ENCODE results near the gene TNPO2.
A peak's percentile ranks its signal among the peaks of the same experiment; 100 is the strongest.
"Not testable (repeated sequence)": the region's sequence is repeated elsewhere in the genome, so short reads cannot be mapped to it uniquely, and the experiment has no call there.

The TNPO2 gene

DNA sequence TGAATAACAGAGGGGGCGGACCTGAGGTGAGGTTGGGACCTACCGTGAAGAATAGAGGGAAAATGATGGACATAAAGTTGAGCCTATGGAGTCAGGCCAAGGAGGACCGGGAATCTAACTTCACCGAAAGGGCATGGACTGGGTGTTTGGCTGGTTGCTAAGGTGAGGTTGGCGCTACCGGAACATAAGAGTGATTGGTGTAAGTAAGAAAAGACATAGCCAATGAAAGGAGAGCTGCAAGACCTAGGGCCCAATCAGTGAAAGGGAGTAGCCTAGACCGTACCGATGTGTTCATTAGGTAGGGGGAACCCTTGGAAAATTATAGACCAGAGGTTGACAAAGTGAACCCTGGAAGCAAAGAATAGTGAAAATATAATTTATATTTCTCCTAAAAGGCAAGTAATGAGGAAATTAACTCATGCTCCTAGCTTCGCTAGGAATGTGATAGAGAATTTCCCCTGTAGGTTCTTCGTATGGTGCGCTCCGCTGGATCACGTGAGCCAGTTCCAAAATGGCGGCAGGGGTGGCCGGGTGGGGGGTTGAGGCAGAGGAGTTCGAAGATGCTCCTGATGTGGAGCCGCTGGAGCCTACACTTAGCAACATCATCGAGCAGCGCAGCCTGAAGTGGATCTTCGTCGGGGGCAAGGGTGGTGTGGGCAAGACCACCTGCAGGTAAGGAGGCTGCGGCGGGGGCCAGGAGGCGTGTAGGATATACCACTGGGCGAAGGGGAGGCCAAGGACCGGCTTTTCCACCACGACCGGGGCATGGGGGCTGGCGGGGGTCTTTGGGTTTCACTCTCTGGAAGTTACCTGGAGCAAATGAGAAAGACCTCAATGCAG lies 13.5 kb upstream of the TNPO2 start, which contains the start of gene GET3:
GET3 (plus strand) TSS at position 503 of the 840 bp plus-strand sequence; CDS start at position 512, 9 bp downstream.
- peak; percentile 93 to 98 (median 95) for DNase-seq

DNA sequence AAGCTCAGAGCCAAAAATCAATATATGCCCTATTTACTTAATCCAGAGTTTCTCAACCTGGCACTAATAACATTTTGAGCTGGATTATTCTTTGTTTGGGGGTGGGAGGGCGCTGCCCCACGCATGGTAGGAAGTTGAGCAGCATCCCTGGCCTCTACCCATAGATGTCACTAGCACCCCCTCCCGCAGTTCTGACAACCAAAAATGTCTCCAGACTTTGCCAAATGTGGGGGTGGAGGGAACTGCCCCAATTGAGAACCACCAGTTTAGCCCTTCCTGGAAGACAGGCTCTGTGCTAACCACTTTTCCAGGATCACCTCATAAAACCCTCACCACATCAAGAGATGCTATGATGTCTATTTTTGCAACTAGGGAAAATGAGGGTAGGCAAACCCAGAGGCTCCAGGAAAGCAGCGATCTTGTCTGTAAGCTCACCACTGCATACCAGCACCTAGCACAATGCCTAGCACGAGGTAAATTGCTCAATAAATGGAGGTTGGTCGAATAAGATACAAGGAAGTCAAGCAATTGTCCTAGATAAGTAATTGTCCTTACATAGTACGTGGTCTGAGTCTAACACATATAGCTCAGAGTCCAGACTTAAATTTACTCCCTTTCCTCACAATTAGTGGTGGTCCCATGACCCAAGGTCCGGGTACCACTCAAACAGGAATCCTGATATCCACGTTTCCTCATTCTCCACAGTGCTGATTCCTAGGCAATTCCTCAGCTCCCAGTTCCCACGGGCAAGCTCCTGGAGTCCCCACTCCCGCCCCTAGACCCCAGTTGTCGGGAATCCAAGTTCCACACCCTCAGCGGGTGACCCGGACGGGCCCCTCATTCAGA lies 9.9 kb upstream of the TNPO2 start:
- DNase-seq: peak; percentile 71 to 81 (median 78)

DNA sequence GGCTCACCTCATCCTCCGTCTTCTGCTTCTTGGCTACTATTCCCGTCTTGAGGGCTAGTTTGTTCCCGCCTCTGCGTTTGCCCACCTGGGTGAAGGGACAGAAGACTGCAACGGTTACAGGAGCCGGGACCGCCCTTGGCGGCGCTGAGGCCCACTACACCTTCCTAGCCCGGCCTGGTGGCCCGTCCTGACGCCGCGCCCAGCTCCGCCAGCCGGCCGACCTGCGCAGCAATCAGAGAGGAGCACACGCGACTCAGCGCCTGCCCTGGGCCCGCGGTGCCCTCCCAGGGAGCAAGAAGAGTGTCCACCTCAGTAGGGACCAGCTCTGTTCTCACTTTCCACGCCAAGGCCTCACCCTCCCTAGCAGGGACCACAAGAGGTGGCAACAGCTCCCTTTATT lies 7.6 kb upstream of the TNPO2 start:
- DNase-seq: no peak

DNA sequence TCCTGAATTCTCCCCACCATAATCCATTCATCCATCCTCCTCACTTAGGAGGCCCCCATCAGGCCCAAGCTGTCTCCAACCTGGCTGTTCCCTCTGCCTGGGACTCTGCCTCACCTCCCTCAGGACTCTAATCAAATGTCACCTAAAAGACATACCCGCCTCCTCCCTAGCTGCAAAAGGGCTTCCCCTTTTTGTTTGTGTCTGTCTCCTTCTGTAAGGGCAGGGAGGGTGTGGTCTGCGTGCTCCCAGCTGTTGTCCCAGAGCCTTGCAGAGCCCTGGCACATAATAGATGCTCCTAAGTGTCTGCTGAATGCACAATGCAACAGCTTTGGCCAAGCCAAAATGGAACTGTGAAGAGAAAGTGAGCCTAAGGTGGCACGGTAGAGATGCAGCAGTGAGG lies 6.3 kb upstream of the TNPO2 start:
- peak in 3 of 4 experiments; percentile 27 to 48 (median 40) for DNase-seq

DNA sequence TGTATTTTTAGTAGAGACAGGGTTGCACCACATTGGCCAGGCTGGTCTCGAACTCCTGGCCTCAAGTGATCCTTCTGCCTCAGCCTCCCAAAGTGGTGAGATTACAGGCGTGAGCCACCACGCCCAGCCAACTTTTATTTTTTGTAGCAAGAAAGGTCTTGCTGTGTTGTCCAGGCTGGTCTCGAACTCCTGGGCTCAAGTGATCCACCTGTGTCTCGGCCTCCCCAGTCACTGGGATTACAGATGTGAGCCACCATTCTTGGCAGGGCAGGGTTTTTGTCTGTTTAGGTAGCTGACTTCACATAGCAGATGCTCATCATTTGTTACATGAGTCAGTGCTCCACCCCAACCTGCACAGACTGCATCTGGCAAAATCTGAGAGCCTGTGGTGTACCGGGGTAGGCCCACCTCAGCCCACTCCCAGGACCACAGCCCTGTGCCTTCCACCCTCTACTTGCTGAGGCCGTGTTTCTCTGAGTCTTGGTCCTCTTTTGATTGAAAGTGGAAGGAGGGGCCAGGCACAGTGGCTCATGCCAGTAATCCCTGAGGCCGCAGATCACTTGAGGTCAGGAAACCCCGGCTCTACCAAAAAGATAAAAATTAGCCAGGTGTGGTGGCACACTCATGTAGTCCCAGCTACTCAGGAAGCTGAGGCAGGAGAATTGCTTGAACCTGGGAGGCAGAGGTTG lies 4.2 kb upstream of the TNPO2 start:
- no peak for DNase-seq

DNA sequence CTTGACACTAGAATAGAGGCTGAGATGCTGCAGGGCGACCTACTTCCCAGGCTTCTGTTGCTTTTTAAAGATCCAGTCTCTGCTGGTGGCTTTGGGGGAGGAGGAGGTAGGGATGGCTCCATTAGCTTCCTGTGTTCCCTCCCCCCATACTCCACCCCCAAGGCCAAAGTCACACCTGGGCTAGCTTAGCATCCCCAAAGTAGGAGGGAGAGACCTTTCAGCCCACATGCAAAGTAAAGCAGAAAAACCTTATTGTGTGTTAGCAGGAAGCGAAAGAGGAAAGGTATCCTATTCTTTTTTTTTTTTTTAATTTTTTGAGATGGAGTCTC lies 3.2 kb upstream of the TNPO2 start:
- DNase-seq: no peak

DNA sequence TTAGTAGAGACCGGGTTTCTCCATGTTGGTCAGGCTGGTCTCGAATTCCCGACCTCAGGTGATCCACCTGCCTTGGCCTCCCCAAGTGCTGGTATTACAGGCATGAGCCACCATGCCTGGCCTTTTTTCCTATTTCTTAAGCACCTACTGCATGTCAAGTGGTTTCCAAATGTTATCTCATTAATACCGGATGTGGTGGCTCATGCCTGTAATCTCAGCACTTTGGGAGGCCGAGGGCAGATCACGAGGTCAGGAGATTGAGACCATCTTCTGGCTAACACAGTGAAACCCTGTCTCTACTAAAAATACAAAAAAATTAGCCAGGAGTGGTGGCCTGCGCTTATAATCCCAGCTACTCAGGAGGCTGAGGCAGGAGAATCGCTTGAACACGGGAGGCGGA lies 1.9 kb upstream of the TNPO2 start:
- DNase-seq: not testable (repeated sequence)

DNA sequence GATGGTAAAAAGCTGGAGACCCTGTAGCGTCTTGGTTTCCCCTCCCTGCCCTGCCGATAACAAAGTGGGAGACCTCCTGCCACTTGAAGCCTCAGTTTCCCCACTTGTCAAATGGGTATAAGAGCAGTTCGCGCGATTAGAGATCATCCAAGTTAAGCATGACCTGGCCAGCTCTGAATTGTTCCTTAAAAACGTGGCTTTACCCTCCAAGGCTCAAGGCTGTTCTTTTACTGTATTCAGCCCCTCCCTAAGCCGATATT lies 421 bp downstream of the TNPO2 start:
- no peak for DNase-seq

DNA sequence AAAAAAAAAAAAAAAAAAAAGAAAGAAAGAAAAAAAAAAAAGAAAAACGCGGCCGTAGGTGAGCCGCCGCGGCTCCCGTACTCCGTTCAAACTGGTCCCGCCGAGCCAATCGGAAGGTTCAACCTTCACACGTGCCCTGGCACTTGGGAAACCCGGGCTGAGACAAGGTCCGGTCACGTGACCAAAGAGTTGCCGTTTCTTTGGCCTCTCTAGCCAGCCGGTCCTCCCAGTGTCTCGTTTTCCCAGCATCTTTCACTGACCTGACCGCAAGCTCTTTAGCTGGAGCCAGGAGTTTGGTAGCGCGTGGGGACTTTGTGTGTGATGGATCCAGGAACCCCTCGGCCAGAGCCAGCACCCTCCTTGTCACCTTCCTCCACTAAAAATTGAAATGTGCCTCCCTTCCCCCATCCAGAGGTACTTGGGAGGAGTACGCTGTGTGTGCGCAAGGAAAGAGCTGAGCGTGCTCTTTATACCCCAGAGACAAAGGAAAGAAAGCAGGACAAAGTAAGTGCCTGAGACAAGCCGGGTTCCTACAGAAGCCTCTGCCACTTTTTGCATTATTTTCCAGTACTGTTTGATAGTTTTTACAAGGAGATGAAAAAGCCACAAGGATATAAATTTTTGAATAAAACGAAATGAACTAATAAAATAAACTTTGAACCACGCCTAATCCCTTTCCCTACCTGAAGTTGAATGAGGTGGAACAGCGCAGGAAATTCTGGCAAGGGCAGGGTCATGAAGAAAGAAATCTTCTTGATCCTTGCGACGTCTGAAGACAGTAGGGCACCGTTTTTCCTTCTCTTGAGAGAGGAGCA lies 959 bp downstream of the TNPO2 start:
- peak; percentile 98 to 100 (median 99) for DNase-seq

DNA sequence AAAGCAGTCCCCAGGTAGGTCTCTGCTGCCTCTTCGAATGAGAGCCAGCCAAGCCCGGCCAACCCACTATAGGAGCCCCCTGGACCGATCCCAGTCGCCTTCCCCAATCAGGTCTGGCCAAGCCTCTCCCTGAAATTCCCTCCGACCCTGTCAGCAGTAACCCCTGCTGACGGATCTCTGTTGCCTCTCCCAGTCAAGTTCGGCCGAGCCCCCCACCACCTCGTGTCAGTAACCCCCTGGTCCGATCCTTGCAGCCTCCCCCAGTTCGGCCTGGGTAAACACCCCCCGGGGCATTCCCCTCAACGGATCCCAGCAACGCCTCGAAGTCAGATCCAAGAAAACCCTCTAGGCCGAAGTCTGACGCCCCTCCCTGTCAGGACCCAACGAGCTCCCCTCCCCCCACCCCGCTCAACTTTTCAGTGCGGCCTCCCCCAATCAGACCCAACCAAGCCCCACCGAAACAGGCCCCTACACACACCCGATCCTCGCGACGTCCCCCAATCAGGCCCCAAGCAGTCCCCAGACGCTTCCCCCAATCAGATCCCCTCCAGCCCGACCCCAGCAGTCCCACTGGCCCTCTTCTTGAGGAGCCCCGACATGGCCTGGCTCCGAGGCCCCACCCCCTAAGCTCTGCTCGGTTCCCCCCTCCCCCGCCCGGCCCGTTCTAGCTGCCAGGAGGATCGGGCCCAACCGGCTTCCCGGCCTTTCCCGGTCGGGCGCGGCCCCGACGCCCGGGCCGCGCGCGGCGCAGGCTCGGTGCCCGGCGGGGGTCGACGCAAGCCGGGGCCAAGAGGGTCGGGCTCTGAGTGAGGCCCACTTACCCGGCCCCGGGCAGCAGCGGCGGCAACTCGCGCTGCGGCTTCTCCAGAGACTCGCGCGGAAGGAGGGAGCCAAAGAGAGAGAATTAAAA lies 1.8 kb downstream of the TNPO2 start:
- peak; percentile 48 to 77 (median 64) for DNase-seq

DNA sequence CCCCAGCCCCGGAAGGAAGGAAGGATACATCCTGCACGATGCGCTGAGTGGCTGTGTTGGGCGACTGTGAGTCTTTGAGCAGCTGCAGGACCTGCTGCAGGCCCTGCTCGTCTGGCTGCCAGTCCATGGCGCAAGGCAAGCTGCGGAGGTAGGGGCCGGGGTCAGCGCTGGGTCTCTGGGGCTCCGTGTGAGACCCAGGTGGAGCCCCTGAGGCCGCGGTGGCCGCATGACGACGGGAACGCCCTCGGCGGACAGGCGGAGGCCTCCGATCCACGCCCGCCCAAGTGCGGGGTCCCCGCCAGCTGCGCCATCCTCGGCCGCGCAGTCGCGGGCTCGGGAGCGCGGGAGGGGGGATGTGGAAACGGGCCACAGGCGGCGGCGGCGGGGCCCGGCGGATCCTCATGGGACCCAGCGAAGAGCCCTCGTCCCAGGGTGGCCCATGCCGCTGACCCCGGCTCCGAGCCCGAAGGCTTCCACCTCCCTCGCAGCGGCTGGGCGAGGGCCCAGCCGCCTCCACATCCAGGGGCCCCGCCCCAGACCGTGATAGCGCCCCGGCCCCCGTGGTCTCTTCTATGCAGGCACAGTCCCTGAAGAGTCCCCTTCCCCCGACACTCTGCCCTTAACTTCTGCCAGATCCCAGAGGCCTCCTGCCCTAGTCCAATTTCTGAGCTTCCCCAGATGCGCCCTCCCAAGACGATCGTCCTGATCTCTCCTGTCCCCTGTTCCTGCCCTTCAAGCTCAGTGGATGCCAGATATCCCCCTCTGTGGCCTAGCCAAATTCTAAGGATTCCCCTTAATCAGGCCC lies 2.7 kb downstream of the TNPO2 start:
- DNase-seq: peak in 2 of 4 experiments; percentile 17 to 39

DNA sequence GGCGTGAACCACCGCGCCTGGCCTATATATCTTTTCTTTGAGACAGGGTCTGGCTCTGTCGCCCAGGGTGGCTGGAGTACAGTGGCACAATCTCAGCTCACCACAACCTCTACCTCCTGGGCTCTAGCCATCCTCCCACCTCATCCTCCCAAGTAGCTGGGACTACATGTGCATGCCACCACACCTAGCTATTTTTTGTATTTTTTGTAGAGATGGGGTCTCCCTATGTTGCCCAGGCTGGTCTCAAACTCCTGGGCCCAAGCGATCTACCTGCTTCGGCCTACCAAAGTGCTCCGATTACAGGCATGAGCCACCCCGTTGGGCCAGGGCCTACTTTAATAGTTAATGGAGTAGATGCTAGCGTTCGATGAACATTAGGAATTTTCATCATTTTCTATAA lies 3.4 kb downstream of the TNPO2 start:
- no peak for DNase-seq

DNA sequence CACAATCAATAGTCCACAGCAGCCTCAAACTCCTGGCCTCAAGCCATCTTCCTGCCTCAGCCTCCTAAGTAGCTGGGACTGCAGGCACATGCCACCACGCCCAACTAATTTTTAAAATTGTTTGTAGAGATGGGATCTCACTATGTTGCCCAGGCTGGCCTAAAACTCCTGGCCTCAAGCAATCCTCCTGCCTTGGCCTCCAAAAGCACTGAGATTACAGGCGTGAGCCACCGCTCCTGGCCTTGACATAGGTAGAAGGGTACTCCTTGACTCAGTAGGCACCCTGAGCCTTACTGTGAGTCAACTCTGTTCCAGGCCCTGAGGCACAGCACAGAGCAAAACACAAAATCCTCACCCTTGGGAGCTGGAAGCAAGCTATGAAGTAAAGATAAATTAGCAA lies 7.8 kb downstream of the TNPO2 start:
- no peak for DNase-seq

DNA sequence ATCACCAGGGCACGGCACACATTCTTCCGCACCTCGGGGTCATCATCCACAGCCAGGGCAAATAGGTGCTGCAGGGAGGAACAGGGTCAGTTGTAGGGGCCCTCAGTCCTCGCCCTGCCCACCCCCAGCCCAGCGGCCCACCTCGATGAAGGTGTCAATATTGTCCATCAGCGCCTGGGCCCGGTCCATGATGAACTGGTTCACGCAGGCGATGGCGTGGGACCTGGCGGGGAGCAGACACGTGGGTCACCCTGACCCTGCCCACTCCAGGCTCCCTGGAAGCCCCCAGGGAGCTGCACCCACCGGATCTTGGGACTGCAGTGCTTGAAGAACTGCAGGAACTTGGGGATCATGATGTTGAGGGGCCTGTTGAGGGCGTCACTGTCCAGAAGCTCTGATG lies 8.6 kb downstream of the TNPO2 start:
- DNase-seq: no peak

DNA sequence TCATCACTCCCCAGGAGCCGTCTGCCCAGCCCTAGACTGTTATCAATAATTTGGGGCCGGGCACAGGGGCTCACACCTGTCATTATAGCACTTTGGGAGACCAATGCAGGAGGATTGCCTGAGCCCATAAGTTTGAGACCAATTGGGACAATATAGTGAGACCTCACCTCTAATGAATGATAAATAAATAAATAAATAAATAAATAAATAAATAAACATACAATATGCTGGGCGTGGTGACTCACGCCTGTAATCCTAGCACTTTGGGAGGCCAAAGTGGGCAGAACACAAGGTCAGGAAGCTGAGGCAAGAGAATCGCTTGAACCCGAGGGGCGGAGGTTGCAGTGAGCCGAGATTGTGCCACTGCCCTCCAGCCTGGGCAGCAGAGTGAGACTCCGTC lies 10.4 kb downstream of the TNPO2 start:
- not testable (repeated sequence) for DNase-seq

DNA sequence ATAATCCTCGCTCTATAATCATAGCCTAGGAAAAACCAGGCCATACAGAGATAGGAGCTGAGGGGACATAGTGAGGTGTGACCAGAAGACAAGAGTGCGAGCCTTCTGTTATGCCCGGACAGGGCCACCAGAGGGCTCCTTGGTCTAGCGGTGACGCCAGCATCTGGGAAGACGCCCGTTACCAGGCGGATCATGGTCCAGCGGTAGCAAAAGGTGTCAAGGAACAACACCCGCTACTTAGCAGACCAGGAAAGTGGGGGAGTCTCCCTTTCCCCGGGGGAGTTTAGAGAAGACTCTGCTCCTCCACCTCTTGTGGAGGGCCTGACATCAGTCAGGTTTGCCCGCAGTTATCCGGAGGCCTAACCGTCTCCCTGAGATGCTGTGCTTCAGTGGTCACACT lies 11.7 kb downstream of the TNPO2 start:
- DNase-seq: not testable (repeated sequence)

DNA sequence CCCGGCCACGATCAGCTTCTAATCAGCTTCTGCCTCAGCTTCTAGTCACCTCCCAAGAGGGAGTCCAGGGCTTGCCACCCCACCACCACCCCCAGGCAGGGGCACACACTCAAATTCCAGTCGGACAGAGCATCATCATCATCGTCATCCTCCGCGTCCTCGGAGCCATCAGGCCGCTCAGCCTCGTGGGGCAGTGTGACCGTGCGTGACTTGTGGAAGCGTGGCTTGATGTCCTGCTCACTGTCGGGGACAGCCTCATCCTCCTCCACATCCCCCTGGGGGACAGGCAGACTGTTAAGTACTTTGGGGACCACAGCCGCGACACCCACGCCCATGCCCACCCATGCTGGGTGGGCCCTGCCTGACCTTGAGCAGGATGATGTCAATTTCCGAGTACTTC lies 12.5 kb downstream of the TNPO2 start:
- no peak for DNase-seq

DNA sequence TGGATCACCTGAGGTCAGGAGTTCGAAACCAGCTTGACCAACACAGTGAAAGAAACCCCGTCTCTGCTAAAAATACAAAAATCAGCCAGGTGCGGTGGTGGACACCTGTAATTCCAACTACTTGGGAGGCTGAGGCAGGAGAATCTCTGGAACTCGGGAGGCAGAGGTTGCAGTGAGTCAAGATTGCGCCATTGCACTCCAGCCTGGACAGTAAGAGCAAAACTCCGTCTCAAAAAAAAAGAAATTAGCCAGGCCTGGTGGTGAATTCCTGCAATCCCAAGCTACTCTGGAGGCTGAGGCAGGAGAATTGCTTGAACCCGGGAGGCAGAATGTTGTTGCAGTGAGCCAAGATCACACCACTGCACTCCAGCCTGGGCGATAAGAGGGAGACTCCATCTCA lies 15.1 kb downstream of the TNPO2 start:
- no peak for DNase-seq

DNA sequence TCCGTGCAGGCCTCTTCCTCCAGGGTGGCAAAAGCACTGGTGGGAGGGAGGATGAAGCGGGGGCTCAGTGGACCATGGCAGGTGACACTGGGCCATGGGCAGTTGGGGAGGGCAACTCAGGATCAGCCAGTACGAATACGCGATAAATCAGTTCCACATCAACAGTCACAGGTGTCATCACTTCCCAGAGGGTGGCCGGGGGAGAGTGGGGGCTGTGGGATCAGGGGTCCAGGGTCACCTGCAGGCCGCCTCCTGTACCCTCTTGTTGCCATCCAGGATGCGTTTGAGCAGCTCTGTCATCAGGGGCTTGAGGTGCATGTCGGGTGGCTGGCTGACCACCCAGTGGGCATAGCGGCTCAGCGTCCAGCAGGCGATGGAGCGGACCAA lies 17.4 kb downstream of the TNPO2 start:
- no peak for DNase-seq

DNA sequence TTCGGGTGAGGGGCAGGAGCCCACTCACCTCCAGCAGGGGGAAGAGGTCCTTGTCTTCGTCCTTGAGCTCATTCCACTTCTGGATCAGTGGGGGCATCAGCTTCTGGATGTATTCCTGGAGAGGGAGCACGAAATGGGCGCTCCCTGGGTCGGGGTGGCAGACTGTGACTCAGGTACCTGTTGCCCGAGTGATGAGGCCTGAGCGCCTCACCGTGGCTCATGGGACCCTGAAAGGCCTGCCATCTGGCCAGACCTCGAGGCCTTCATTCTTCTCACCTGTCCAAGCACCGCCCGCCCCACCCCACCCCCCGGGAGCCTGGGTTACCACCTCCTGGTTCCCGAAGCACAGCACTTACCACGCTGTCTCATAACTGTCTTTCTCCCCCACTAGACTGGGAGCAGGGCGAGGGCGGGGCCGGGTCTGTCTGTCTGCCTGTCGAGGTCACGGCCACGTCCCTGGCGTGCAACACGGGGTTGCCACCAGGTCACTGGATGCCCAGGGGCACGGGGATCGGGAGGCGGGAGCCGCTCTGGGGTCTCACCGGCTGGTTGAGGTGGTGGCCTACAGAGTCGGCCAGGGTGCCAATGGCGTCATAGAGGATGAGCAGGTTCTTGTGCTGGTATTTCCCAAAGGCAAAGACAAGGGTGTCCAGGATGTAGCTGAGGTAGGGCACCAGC lies 17.9 kb downstream of the TNPO2 start:
- DNase-seq: no peak
